Motor neuron (in vitro differentiated cells): Measurements from ENCODE around the gene PRRT1. TPM values are rescaled to one million over a fixed set of nuclear protein-coding genes. Genes with fewer than 3 reads are reported as not detected.
"Not testable (repeated sequence)": the region's sequence is repeated elsewhere in the genome, so short reads cannot be mapped to it uniquely, and the experiment has no call there.

Source experiments
- ATAC-seq, 8 experiments: fragments of 200-7000 bp; cut with Tn5 transposase; replicated peaks in 6 of 8; 2 replicates each; pipeline ENCODE4 v1.8.0; 2021; ENCODE audit warnings: mild to moderate bottlenecking in 8 of 8, moderate library complexity in 8 of 8
- H3K27ac ChIP-seq, 2 donors: fragments of 250-450 bp; sonication (Bioruptor Pico); 2 replicates each; pipeline ENCODE4 v1.9.0; 2021; ENCODE audit warnings: antibody characterized with exemption in 2 of 2, mild to moderate bottlenecking in 2 of 2, moderate library complexity in 1 of 2
- H3K4me1 ChIP-seq, 2 donors: fragments of 250-450 bp; sonication (Bioruptor Pico); replicated peaks in 1 of 2; 2 replicates each; pipeline ENCODE4 v1.6.1; 2021; ENCODE audit warnings: antibody characterized with exemption in 2 of 2, mild to moderate bottlenecking in 2 of 2, moderate library complexity in 1 of 2
- H3K4me3 ChIP-seq, 5 donors: fragments of 250-450 bp; sonication (Bioruptor Pico); 2 replicates each; pipeline ENCODE4 v1.9.0; 2021; ENCODE audit warnings: antibody characterized with exemption in 5 of 5, mild to moderate bottlenecking in 5 of 5, moderate library complexity in 4 of 5
- WGBS, 10 experiments: fragments of 450-650 bp; shearing (Covaris generic); methylation state at CpG; one replicate each; pipeline ENCODE4 v1.0.0; 2022; 5-methylcytosine and 5-hydroxymethylcytosine counted together
- in situ Hi-C, 9 experiments: fragments of 400-800 bp; cut with MboI; loops; one replicate each; pipeline ENCODE4 v1.15.0; 2021; ENCODE audit warnings: low sequenced_read_pairs in 9 of 9, low pct_unique_long_range_greater_than_20kb in 2 of 9; ENCODE audit not compliant: unreplicated experiment in 9 of 9
- total RNA-seq, 8 experiments: library from RNA; unstranded; fragments of 300-600 nt; gene quantifications; 2 replicates each; pipeline versions ENCODE4 v1.2.3 to v1.2.4, GENCODE V29; 2022

The PRRT1 gene
- total RNA-seq, 8 experiments from 2014 or later, result 0.50 to 2.9 (median 1.1) TPM

GRCh38 chr6:32192608-32193039 is 40.9 kb upstream of the PRRT1 start, which contains the start of gene GPSM3:
Gene GPSM3 (minus strand): TSS chr6:32192643. CDS start chr6:32192513, 130 bp downstream.
- H3K4me3 ChIP-seq, result no peak within 1 kb of the TSS
- WGBS, 10 experiments, result 43% methylated on average over 1 of the region's 5 CpGs; no CpG with 5 or more reads in 9 of the 10 experiments
- no peak for ATAC-seq
- no peak within 1 kb of the TSS for H3K27ac ChIP-seq
- in situ Hi-C loops, result loop anchor here in 1 of 9 experiments (25.0 kb wide), 1 partner anchor 655 kb away; the partner anchor contains the start of genes ATP6V1G2, DDX39B, MCCD1 and NFKBIL1
- peaks cover 29 to 30% of the 10 kb centered on the region in 2 donors for H3K4me1 ChIP-seq

GRCh38 chr6:32191696-32192607 is 40.2 kb upstream of the PRRT1 start:
- H3K4me1 ChIP-seq, result peaks cover 23 to 24% of the 10 kb centered on the region in 2 donors
- no peak overlapping the region for H3K27ac ChIP-seq
- in situ Hi-C loops, result loop anchor here in 1 of 9 experiments (25.0 kb wide), 1 partner anchor 655 kb away; the partner anchor contains the start of genes ATP6V1G2, DDX39B, MCCD1 and NFKBIL1
- no peak for ATAC-seq
- WGBS, 10 experiments, result 100% methylated on average over 1 of the region's 15 CpGs; no CpG with 5 or more reads in 9 of the 10 experiments
- no peak overlapping the region for H3K4me3 ChIP-seq

- in situ Hi-C loops, result loop anchor here in 1 of 9 experiments (25.0 kb wide), 1 partner anchor 654 kb away; the partner anchor contains the start of genes ATP6V1G2, DDX39B, MCCD1 and NFKBIL1
- H3K4me3 ChIP-seq, result peak overlapping the region; percentile 42 to 68 (median 65)
- WGBS, 10 experiments, result 67 to 100% (median 79%) methylated on average over 1 to 3 of the region's 8 CpGs; no CpG with 5 or more reads in 5 of the 10 experiments
- H3K4me1 ChIP-seq, result peaks cover 18 to 26% of the 10 kb centered on the region in 2 donors
- H3K27ac ChIP-seq, result peak overlapping the region; percentile 86 to 88
- ATAC-seq, result no peak
Measured at GRCh38 chr6:32190911-32191677, 39.4 kb upstream of the PRRT1 start.

- H3K27ac ChIP-seq, result peak within 1 kb of the TSS; percentile 86 to 88
- in situ Hi-C loops, result loop anchor here in 1 of 9 experiments (25.0 kb wide), 1 partner anchor 653 kb away; the partner anchor contains the start of genes ATP6V1G2, DDX39B, MCCD1 and NFKBIL1
- peak; percentile 19 to 73 (median 68) for ATAC-seq
- peaks cover 22 to 33% of the 10 kb centered on the region in 2 donors for H3K4me1 ChIP-seq
- 0% methylated on average over 1 to 3 of the region's 23 CpGs; no CpG with 5 or more reads in 8 of the 10 experiments for WGBS, 10 experiments
- H3K4me3 ChIP-seq, result peak within 1 kb of the TSS; percentile 42 to 68 (median 65)
Measured at GRCh38 chr6:32190054-32190851, 38.5 kb upstream of the PRRT1 start, which contains the start of gene PBX2. Gene PBX2 (minus strand): TSS chr6:32190202. CDS start chr6:32189915, 287 bp downstream.

- no CpG with 5 or more reads among the region's 23 CpGs for WGBS, 10 experiments
- Histone ChIP-seq H3K4me1 (peaks cover 19 to 32% of the 10 kb centered on the region in 2 donors), H3K4me3 (peak overlapping the region; percentile 42 to 68 (median 65)), H3K27ac (peak overlapping the region; percentile 86 to 88)
- in situ Hi-C loops, result loop anchor here in 1 of 9 experiments (25.0 kb wide), 1 partner anchor 652 kb away; the partner anchor contains the start of genes ATP6V1G2, DDX39B, MCCD1 and NFKBIL1
- no peak for ATAC-seq
Measured at GRCh38 chr6:32189742-32190053, 38.0 kb upstream of the PRRT1 start.

GRCh38 chr6:32189069-32189741 is 37.5 kb upstream of the PRRT1 start:
- Histone ChIP-seq H3K27ac (peak overlapping the region; percentile 86 to 88), H3K4me3 (peak overlapping the region; percentile 42 to 68 (median 65)), H3K4me1 (peaks cover 20 to 34% of the 10 kb centered on the region in 2 donors)
- in situ Hi-C loops, result loop anchor here in 1 of 9 experiments (25.0 kb wide), 1 partner anchor 652 kb away; the partner anchor contains the start of genes ATP6V1G2, DDX39B, MCCD1 and NFKBIL1
- peak in 5 of 8 experiments; percentile 9 to 62 (median 51) for ATAC-seq
- WGBS, 10 experiments, result 0% methylated on average over 1 of the region's 10 CpGs; no CpG with 5 or more reads in 8 of the 10 experiments

GRCh38 chr6:32188381-32189068 is 36.8 kb upstream of the PRRT1 start:
- Histone ChIP-seq H3K27ac (peak overlapping the region; percentile 86 to 88), H3K4me1 (peaks cover 21 to 36% of the 10 kb centered on the region in 2 donors), H3K4me3 (peak overlapping the region; percentile 42 to 68 (median 65))
- peak; percentile 1 to 36 (median 14) for ATAC-seq
- 0 to 20% (median 14%) methylated on average over 1 to 2 of the region's 13 CpGs; no CpG with 5 or more reads in 5 of the 10 experiments for WGBS, 10 experiments
- in situ Hi-C loops, result loop anchor here in 1 of 9 experiments (25.0 kb wide), 1 partner anchor 651 kb away; the partner anchor contains the start of genes ATP6V1G2, DDX39B, MCCD1 and NFKBIL1

GRCh38 chr6:32187725-32188380 is 36.1 kb upstream of the PRRT1 start:
- peak overlapping the region in 4 of 5 donors; percentile 42 to 68 (median 62) for H3K4me3 ChIP-seq
- ATAC-seq, H3K27ac ChIP-seq: not testable (repeated sequence)
- in situ Hi-C loops, result loop anchor here in 1 of 9 experiments (25.0 kb wide), 1 partner anchor 651 kb away; the partner anchor contains the start of genes ATP6V1G2, DDX39B, MCCD1 and NFKBIL1
- H3K4me1 ChIP-seq, result peaks cover 21 to 36% of the 10 kb centered on the region in 2 donors
- 80 to 100% (median 98%) methylated on average over 2 to 5 of the region's 18 CpGs; no CpG with 5 or more reads in 6 of the 10 experiments for WGBS, 10 experiments

- Histone ChIP-seq H3K27ac (no peak overlapping the region), H3K4me1 (peaks cover 21 to 36% of the 10 kb centered on the region in 2 donors), H3K4me3 (no peak overlapping the region)
- WGBS, 10 experiments, result 87 to 100% (median 90%) methylated on average over 2 to 5 of the region's 12 CpGs; no CpG with 5 or more reads in 5 of the 10 experiments
- no peak for ATAC-seq
- in situ Hi-C loops, result loop anchor here in 1 of 9 experiments (25.0 kb wide), 1 partner anchor 650 kb away; the partner anchor contains the start of genes ATP6V1G2, DDX39B, MCCD1 and NFKBIL1
Measured at GRCh38 chr6:32187009-32187709, 35.4 kb upstream of the PRRT1 start.
